Activated CD4-positive, alpha-beta T cell treated with anti-CD3 and anti-CD28 coated beads for 48 hours (primary cell): ENCODE results near the gene PARP11.

Source experiments
- DNase-seq: peaks from one replicate; pipeline ENCODE4 v3.0.0-alpha.2; 2020

Gene PARP11

GRCh38 chr12:3761116-3761735, 112.0 kb downstream of the PARP11 start:
- no peak for DNase-seq

GRCh38 chr12:3759878-3760277, 113.3 kb downstream of the PARP11 start:
- no peak for DNase-seq
